Measurements from ENCODE around the gene MTA1. TPM values are rescaled to one million over a fixed set of nuclear protein-coding genes. Genes with fewer than 3 reads are reported as not detected.

Gene MTA1
- total RNA-seq, 4 donors from 2014 or later, result 62.9 to 218 (median 108) TPM

DNA sequence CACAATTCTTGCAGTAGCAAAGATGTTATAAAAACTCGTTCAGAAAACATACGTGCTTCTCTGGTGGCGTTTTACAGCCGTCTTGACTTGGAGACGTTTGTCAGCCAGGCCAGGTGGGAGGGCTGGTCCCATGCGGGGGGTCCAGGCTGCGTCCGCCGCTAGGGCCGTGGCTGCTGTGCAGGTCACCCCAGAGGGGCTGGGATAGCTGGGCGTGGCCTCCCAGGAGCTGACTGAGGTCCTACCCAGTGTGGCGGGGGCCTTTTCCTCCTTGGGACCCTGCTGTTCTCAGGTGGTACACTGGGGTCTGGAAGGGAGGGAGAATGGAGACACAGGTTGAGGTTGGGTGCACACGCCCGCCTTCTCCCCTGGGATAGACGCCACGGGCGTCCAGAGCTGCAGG lies 25.2 kb downstream of the MTA1 start:
- no peak for DNase-seq
- TF ChIP-seq POLR2A (IDR thresholded peaks at IDR 0.05), result no peak
- TF ChIP-seq CTCF (IDR thresholded peaks at IDR 0.05), result no peak
- intact Hi-C loops (cut with DNase I; ENCODE audit: low total_unique reads), result no loop called here
- H3K27ac ChIP-seq, result no peak overlapping the region
- H3K4me1 ChIP-seq, result no peaks in the 10 kb centered on the region
- H3K27me3 ChIP-seq, result no peaks in the 10 kb centered on the region
- H3K36me3 ChIP-seq, result no peaks in the 10 kb centered on the region
- H3K9me3 ChIP-seq, result no peaks in the 10 kb centered on the region
- H3K4me3 ChIP-seq, result no peak overlapping the region

DNA sequence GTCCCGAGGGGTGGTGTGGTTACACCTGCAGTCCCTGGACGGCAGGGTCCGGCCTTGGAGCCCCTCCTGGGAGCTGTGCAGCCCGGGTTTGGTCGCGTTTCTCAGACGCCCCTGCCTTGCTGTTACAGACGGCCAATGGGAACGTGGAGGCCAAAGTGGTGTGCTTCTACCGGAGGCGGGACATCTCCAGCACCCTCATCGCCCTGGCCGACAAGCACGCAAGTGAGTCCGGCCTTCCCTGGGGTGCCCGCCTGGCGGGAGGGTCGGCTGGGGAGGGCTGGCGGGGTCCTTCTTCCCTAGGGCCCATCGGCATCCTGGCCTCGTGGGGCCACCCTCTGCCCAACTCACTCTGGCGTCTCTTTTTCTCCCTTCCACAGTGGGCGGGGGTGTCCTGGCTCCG lies 25.7 kb downstream of the MTA1 start:
- Histone ChIP-seq H3K4me1 (no peaks in the 10 kb centered on the region), H3K36me3 (no peaks in the 10 kb centered on the region), H3K4me3 (no peak overlapping the region), H3K27me3 (no peaks in the 10 kb centered on the region), H3K9me3 (no peaks in the 10 kb centered on the region), H3K27ac (no peak overlapping the region)
- TF ChIP-seq POLR2A (IDR thresholded peaks at IDR 0.05), result no peak
- no peak for TF ChIP-seq CTCF (IDR thresholded peaks at IDR 0.05)
- DNase-seq, result no peak
- intact Hi-C loops (cut with DNase I; ENCODE audit: low total_unique reads), result no loop called here

- Histone ChIP-seq H3K27ac (no peak overlapping the region), H3K4me3 (no peak overlapping the region), H3K27me3 (no peaks in the 10 kb centered on the region), H3K36me3 (no peaks in the 10 kb centered on the region), H3K9me3 (no peaks in the 10 kb centered on the region), H3K4me1 (no peaks in the 10 kb centered on the region)
- no peak for TF ChIP-seq CTCF (IDR thresholded peaks at IDR 0.05)
- TF ChIP-seq POLR2A (IDR thresholded peaks at IDR 0.05), result no peak
- DNase-seq, result no peak
- intact Hi-C loops (cut with DNase I; ENCODE audit: low total_unique reads), result no loop called here
These were observed 26.5 kb downstream of the MTA1 start for GRCh38 chr14:105445901-105446845.

- no peaks in the 10 kb centered on the region for H3K27me3 ChIP-seq
- H3K4me3 ChIP-seq, result no peak overlapping the region
- no peaks in the 10 kb centered on the region for H3K36me3 ChIP-seq
- intact Hi-C loops (cut with DNase I; ENCODE audit: low total_unique reads), result no loop called here
- DNase-seq, result no peak
- H3K27ac ChIP-seq, result no peak overlapping the region
- H3K4me1 ChIP-seq, result no peaks in the 10 kb centered on the region
- TF ChIP-seq CTCF (IDR thresholded peaks at IDR 0.05) (no peak), POLR2A (IDR thresholded peaks at IDR 0.05) (no peak)
- H3K9me3 ChIP-seq, result no peaks in the 10 kb centered on the region
These were observed 27.3 kb downstream of the MTA1 start for GRCh38 chr14:105446971-105447370.

Data from uterus (tissue), 4 donors.